Effector memory CD4-positive, alpha-beta T cell (primary cell): ENCODE data around the gene JPH2.

Source experiments
- DNase-seq, 3 donors: peaks; one replicate each; pipeline ENCODE4 v3.0.0-alpha.2; 2020
- H3K27ac ChIP-seq: 2 replicates; pipeline ENCODE4 v1.7.0; 2013; ENCODE audit warnings: mild to moderate bottlenecking, low read length, moderate library complexity; ENCODE audit not compliant: insufficient read depth, poor library complexity, severe bottlenecking
- H3K27me3 ChIP-seq: replicated peaks from 2 replicates; pipeline ENCODE4 v1.7.0; 2013; ENCODE audit warnings: mild to moderate bottlenecking, low read length; ENCODE audit not compliant: insufficient read depth, control insufficient read depth, poor library complexity, severe bottlenecking
- H3K36me3 ChIP-seq: 2 replicates; pipeline ENCODE4 v1.7.0; 2013; ENCODE audit warnings: mild to moderate bottlenecking, low read length, moderate library complexity; ENCODE audit not compliant: control insufficient read depth, insufficient read depth
- H3K4me1 ChIP-seq: 2 replicates; pipeline ENCODE4 v1.7.0; 2013; ENCODE audit warnings: low read length, mild to moderate bottlenecking; ENCODE audit not compliant: control insufficient read depth, insufficient read depth, poor library complexity, severe bottlenecking
- H3K4me3 ChIP-seq: 2 replicates; pipeline ENCODE4 v1.7.0; 2013; ENCODE audit warnings: low read length, low read depth, mild to moderate bottlenecking; ENCODE audit not compliant: insufficient read depth, poor library complexity, severe bottlenecking
- H3K9me3 ChIP-seq: 2 replicates; pipeline ENCODE4 v1.7.0; 2013; ENCODE audit warnings: mild to moderate bottlenecking, low read length, moderate library complexity; ENCODE audit not compliant: control insufficient read depth

JPH2 gene

DNA sequence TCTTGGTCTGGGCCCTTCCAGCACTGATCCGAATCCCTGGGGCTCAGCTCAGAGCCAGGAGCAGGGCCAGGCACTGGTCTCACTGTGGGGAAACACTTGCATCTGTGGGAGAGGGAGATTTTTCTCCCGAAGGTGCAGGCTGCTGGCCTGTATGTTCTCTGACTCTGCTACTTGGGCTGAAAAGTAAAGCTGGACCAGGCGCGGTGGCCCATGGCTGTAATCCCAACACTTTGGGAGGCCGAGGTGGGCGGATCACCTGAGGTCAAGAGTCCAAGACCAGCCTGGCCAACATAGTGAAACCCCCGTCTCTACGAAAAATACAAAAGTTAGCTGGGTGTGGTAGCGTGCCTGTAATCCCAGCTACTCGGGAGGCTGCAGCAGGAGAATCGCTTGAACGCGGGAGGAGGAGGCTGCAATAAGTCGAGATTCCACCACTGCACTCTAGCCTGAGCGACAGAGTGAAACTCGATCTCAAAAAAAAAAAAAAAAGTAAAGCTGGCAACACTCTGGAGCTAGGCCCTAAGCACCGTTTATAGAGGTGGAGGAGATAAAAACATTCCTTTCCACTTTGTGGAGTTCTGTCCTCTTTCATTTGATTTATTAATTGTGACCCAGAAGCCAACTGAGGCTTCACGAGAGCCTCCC, 41.7 kb downstream of the JPH2 start:
- Histone ChIP-seq H3K27me3 (no peaks in the 10 kb centered on the region), H3K4me3 (no peak overlapping the region), H3K27ac (no peak overlapping the region), H3K9me3 (no peaks in the 10 kb centered on the region), H3K36me3 (no peaks in the 10 kb centered on the region), H3K4me1 (no peaks in the 10 kb centered on the region)
- DNase-seq = no peak

DNA sequence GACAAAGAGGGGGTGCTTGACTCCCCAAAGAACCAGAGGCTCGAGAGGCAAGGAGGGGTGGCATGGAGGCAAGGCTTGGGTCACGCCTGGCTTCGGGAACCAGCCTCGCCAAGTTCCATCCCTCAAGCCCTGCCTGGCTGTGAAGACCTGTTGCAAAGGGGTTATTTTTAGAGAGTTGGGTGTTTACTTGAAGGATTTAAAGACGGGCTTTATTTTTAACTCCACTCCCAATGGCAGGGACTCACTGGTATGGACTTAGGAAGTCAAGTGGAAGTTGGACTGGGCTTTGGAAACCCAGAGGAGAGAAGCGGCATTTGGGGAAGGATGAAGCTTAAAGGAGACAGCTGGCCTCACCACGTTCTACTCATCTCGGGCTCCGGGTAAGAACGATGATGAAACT, 43.1 kb downstream of the JPH2 start:
- DNase-seq = no peak
- Histone ChIP-seq H3K9me3 (no peaks in the 10 kb centered on the region), H3K27me3 (no peaks in the 10 kb centered on the region), H3K36me3 (no peaks in the 10 kb centered on the region), H3K4me1 (no peaks in the 10 kb centered on the region), H3K27ac (no peak overlapping the region), H3K4me3 (no peak overlapping the region)

DNA sequence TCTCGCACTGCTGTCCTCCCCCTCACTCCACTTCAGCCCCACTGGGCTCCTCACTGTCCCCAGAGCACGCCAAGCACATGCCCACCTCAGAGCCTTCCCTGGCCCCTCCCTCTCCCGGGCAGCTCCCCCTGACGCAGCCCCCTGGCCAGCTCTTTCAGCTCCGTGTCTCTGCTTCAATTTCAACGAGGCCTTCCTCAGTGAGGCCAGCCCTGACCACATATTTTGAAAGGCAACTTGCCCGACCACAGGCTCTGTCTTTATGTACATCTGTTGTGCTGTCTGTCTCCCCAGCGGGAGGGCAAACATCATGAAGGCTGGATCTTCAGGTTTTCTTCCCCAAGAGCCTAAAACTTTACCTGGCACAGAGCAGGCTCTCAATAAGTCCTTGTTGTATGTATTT, 44.6 kb downstream of the JPH2 start:
- H3K4me1 ChIP-seq = no peaks in the 10 kb centered on the region
- no peaks in the 10 kb centered on the region for H3K9me3 ChIP-seq
- no peaks in the 10 kb centered on the region for H3K36me3 ChIP-seq
- H3K4me3 ChIP-seq = no peak overlapping the region
- no peak for DNase-seq
- H3K27me3 ChIP-seq = no peaks in the 10 kb centered on the region
- no peak overlapping the region for H3K27ac ChIP-seq

DNA sequence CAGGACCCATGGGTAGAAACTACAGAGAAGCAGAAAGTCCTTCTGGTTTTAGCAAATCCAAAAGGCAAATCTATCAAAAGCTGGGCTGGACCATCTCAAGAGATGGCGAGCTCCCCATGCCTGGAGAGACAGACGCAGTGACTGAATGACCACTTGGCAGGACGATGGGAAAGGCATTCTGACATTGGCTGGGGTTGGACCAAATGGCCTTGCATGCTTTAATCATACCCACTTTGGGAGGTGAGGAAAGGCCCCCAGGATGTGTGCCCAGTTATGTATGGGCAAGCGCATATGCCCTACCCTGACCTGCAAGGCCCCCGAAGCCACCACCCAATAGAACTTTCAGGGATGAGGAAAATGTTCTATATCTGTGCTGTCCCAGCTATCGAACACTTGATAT, 45.1 kb downstream of the JPH2 start:
- no peaks in the 10 kb centered on the region for H3K36me3 ChIP-seq
- no peak for DNase-seq
- H3K4me1 ChIP-seq = no peaks in the 10 kb centered on the region
- no peak overlapping the region for H3K4me3 ChIP-seq
- no peak overlapping the region for H3K27ac ChIP-seq
- H3K27me3 ChIP-seq = no peaks in the 10 kb centered on the region
- H3K9me3 ChIP-seq = no peaks in the 10 kb centered on the region

DNA sequence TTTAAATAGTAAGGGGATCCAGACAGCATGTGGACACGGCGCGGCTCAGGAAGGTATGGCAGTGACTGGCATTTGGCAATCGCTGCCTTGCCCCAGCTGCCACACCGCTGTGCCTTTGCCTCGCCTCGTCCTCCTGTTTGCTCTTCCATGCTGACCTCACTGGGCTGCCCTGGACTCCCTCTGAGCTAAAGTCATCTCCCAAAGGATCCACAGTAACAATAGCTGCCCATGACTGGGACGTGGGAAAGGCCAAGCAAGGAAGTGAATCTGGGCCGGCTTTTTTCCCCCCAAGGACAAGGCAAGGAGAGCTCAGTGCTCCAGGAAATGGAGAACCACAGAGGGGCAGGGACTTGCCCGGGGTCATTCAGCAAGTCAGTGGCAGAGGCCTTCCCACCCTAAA, 48.1 kb downstream of the JPH2 start:
- DNase-seq = no peak
- Histone ChIP-seq H3K36me3 (no peaks in the 10 kb centered on the region), H3K9me3 (no peaks in the 10 kb centered on the region), H3K4me3 (no peak overlapping the region), H3K27ac (no peak overlapping the region), H3K27me3 (no peaks in the 10 kb centered on the region), H3K4me1 (no peaks in the 10 kb centered on the region)

DNA sequence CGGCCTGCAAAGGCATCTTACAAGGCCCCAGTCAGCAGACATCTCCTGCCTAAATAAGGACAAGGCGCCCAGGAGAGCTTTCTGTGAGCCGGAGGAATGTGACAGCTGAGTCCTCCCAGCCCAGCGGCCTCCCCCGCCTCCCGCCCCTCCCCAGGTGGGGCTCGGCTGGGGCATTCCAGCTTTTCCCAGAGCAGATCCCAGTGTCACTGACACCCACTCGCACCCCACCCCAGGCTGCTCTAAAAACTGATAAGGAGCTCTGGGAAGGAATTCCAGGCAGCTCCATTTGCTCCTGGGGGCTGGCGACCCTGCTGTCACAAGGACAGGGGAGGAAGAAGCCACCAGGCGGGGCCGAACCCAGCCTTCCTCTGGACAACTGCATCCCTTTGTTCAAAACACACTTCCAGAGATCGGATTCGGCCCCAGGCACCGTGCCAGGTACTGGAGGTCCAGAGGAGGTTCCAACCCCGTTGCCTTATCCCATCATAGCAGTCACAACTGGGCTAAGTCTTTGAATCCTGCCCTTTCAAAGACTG, 49.7 kb downstream of the JPH2 start:
- DNase-seq = no peak
- Histone ChIP-seq H3K27me3 (no peaks in the 10 kb centered on the region), H3K36me3 (no peaks in the 10 kb centered on the region), H3K9me3 (no peaks in the 10 kb centered on the region), H3K4me3 (no peak overlapping the region), H3K4me1 (no peaks in the 10 kb centered on the region), H3K27ac (no peak overlapping the region)

DNA sequence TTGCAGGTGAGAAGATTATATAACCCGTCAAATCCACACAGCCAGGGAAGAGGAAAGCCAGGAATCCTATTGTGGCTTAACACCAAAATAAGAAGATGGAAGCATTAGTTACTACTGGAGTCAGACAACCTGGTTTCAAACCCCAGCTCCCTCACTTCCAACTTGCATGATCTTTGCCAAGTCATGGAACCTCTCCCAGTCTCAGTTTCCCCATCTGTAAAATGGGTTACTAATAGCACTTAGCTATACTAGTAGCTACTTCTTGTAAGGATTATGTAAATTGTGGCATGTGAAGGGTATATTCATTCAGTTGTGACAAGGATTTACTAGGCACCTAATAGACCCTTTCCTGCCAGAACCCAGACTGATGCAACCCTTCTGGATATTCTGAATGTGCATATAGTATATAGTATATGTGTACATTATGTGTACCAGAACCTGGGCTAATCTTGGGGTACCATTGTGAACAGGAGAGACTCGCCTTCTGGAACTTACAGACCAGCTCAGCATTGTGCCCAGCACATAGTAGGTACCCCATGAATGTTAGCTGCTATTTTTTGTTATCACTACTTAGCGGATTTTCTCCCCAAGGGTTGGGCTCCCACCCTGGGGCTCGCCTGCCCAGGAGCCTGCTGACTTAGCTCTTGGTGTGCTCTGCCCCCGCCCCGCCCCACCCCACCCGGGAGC, 50.3 kb downstream of the JPH2 start:
- Histone ChIP-seq H3K27me3 (no peaks in the 10 kb centered on the region), H3K9me3 (no peaks in the 10 kb centered on the region), H3K4me1 (no peaks in the 10 kb centered on the region), H3K36me3 (no peaks in the 10 kb centered on the region), H3K4me3 (no peak overlapping the region), H3K27ac (no peak overlapping the region)
- no peak for DNase-seq

DNA sequence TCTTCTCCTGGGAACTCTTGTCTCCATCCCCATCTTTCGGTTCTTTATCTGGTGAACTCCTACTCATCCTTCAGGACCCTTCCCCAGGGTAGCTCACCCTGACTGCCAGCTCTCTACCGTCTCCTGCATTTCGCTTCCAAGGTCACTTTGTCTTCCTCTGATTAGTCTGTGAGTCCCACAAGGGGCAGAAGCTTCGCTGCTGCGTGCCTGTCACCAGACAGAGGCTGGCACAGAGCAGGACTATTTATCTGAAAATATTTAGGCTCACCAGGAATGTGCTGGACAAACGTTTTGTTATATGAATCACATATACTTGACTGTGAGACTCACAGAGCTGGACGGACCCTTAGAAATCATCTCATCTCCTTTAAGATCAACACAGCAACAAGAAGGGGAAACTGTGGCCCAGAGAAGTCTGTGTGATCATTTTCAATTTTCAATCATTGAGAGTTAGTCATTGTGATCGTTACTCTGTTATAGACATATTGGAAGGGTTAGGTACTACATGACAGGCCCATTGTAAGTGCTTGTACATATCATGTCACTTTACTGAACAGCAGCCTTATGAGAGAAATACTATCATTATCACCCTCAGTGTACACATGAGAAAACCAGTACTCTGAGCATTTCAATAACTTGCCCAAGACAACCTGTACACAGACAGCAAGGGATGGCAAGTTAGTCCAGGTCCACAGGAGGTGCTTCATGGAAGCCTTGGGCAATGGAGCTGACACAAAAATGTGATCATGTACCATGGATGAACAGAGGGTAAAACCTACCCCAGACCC, 51.4 kb downstream of the JPH2 start:
- DNase-seq = no peak
- H3K4me3 ChIP-seq = no peak overlapping the region
- no peaks in the 10 kb centered on the region for H3K36me3 ChIP-seq
- H3K27ac ChIP-seq = no peak overlapping the region
- no peaks in the 10 kb centered on the region for H3K4me1 ChIP-seq
- no peaks in the 10 kb centered on the region for H3K27me3 ChIP-seq
- no peaks in the 10 kb centered on the region for H3K9me3 ChIP-seq

DNA sequence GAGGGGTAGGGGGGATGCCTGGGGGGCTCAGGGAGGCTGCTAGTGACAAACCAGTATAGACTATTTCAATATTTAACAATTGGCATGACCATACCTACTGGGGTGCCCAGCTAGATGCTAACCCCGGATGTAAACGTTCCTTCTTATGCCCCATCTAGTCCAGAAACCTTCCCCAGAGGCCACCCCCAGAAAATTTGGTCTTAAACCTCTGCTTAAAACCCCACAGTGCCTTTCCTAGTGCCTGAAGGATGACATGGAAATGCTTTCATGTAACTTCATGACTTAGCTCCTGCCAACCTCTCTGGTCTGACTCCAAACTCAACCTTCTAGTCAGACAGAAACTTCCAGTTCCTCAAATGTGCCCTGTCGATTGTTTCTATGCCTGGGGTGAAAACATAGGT, 52.0 kb downstream of the JPH2 start:
- H3K36me3 ChIP-seq = no peaks in the 10 kb centered on the region
- H3K27ac ChIP-seq = no peak overlapping the region
- H3K4me1 ChIP-seq = no peaks in the 10 kb centered on the region
- H3K4me3 ChIP-seq = no peak overlapping the region
- DNase-seq = no peak
- H3K27me3 ChIP-seq = no peaks in the 10 kb centered on the region
- no peaks in the 10 kb centered on the region for H3K9me3 ChIP-seq

DNA sequence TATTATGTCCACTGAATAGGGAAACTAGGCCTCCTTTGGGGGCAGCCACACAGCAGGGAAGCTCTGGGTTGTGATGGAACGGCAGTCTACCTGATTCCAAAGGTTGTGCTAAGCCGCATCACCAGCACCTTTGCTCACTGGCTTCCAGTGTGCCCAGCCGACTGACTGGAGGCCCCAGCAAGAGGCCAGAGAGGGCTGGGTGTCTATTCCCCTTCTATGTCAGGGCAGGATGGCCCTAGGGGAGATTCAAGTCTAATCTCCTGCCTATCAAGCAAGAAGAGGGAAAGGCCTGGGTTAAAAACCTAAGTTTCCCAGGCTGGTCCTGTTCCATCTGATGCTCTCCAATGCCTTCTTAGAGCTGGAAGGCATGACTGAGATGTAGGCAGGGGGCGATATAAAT, 53.6 kb downstream of the JPH2 start:
- Histone ChIP-seq H3K27ac (no peak overlapping the region), H3K36me3 (no peaks in the 10 kb centered on the region), H3K4me3 (no peak overlapping the region), H3K4me1 (no peaks in the 10 kb centered on the region), H3K9me3 (no peaks in the 10 kb centered on the region), H3K27me3 (no peaks in the 10 kb centered on the region)
- no peak for DNase-seq
